SK-N-SH (cell line): Measurements from ENCODE around the gene DZIP3. TPM values are rescaled to one million over a fixed set of nuclear protein-coding genes. Genes with fewer than 3 reads are reported as not detected.
"Not testable (repeated sequence)": the region's sequence is repeated elsewhere in the genome, so short reads cannot be mapped to it uniquely, and the experiment has no call there.

Experiments
- CTCF ChIA-PET: fragments of 300-600, 350-600 bp; formaldehyde crosslinking; extraction: SDS; loops from one replicate; lab custom pipeline; 2021; lab: Yijun Ruan, JAX
- POLR2A ChIA-PET: fragments of 350-600 bp; sonication (Branson Sonifier 250); formaldehyde crosslinking; extraction: SDS; loops from one replicate; lab custom pipeline; 2020; ENCODE audit warnings: antibody characterized with exemption, inconsistent platforms; lab: Yijun Ruan, JAX
- DNase-seq: peaks from one replicate; pipeline ENCODE4 v3.0.0; 2012
- H2AFZ ChIP-seq: fragments of 200-600 bp; sonication (generic); 2 replicates; pipeline ENCODE4 v1.8.1; 2016; ENCODE audit warnings: antibody characterized with exemption, mild to moderate bottlenecking, low read depth
- H3F3A ChIP-seq: fragments of 200-600 bp; sonication (generic); replicated peaks from 2 replicates; pipeline ENCODE3; 2016; ENCODE audit warnings: antibody characterized with exemption, mild to moderate bottlenecking; ENCODE audit not compliant: insufficient read depth
- H3K27ac ChIP-seq, 2 experiments: fragments of 200-500 bp in 1 of 2; fragments of 200-600 bp in 1 of 2; sonication (Bioruptor generic) in 1 of 2; sonication (generic), shearing (Covaris generic) in 1 of 2; 2 replicates each; pipeline versions ENCODE4 v1.5.1 to v1.6.1; 2014 to 2016; ENCODE audit warnings: low read depth in 2 of 2, inconsistent platforms in 1 of 2, low read length in 1 of 2, mild to moderate bottlenecking in 1 of 2, mixed read lengths in 1 of 2
- H3K27me3 ChIP-seq: fragments of 200-600 bp; sonication (generic), shearing (Covaris generic); 2 replicates; pipeline ENCODE4 v1.6.1; 2016; ENCODE audit warnings: mixed run types; ENCODE audit not compliant: insufficient read depth
- H3K36me3 ChIP-seq, 2 experiments: fragments of 200-500 bp in 1 of 2; fragments of 200-600 bp in 1 of 2; sonication (Bioruptor generic) in 1 of 2; sonication (generic) in 1 of 2; replicated peaks in 1 of 2; 2 replicates each; pipeline versions ENCODE3 to v1.5.1; 2014 to 2016; ENCODE audit warnings: low read length in 1 of 2, mild to moderate bottlenecking in 1 of 2; ENCODE audit not compliant: insufficient read depth in 2 of 2, control insufficient read depth in 1 of 2
- H3K4me1 ChIP-seq, 2 experiments: fragments of 200-500 bp in 1 of 2; fragments of 200-600 bp in 1 of 2; sonication (Bioruptor generic) in 1 of 2; sonication (generic), shearing (Covaris generic) in 1 of 2; 2 replicates each; pipeline versions ENCODE4 v1.5.1 to v1.6.1; 2014 to 2016; ENCODE audit warnings: low read depth in 1 of 2, low read length in 1 of 2, mixed run types in 1 of 2; ENCODE audit not compliant: insufficient read depth in 2 of 2, control insufficient read depth in 1 of 2
- H3K4me2 ChIP-seq: fragments of 200-600 bp; sonication (generic), shearing (Covaris generic); 2 replicates; pipeline ENCODE4 v1.6.1; 2017; ENCODE audit warnings: mixed run types
- H3K4me3 ChIP-seq, 2 experiments: fragments of 200-500 bp in 1 of 2; fragments of 200-600 bp in 1 of 2; sonication (Bioruptor generic) in 1 of 2; sonication (generic), shearing (Covaris generic) in 1 of 2; 2 replicates each; pipeline versions ENCODE4 v1.5.1 to v1.8.1; 2014 to 2016; ENCODE audit warnings: low read depth in 2 of 2, inconsistent platforms in 1 of 2, low read length in 1 of 2, mild to moderate bottlenecking in 1 of 2, mixed read lengths in 1 of 2, moderate library complexity in 1 of 2
- H3K79me2 ChIP-seq: fragments of 200-600 bp; sonication (generic); 2 replicates; pipeline ENCODE4 v1.8.1; 2017; ENCODE audit warnings: mild to moderate bottlenecking; ENCODE audit not compliant: insufficient read depth
- H3K9ac ChIP-seq: fragments of 200-600 bp; sonication (generic); 2 replicates; pipeline ENCODE4 v1.6.1; 2017; ENCODE audit warnings: mixed run types
- H3K9me2 ChIP-seq: fragments of 200-600 bp; sonication (generic); 2 replicates; pipeline ENCODE4 v1.6.1; 2017; ENCODE audit warnings: mixed run types
- H3K9me3 ChIP-seq: fragments of 200-600 bp; sonication (generic); 2 replicates; pipeline ENCODE4 v1.6.1; 2017; ENCODE audit warnings: mixed run types, mild to moderate bottlenecking, moderate library complexity
- H4K20me1 ChIP-seq: fragments of 200-600 bp; sonication (generic); 2 replicates; pipeline ENCODE4 v1.6.1; 2017; ENCODE audit warnings: mild to moderate bottlenecking, mixed run types; ENCODE audit not compliant: insufficient read depth
- CHD2 ChIP-seq: fragments of 150-350 bp; IDR thresholded peaks from 2 replicates; pipeline ENCODE4 v1.6.1; 2018; ENCODE audit warnings: low read length; ENCODE audit not compliant: partially characterized antibody
- FOXJ3 ChIP-seq: sonication (generic); formaldehyde crosslinking; IDR thresholded peaks from 2 replicates; pipeline ENCODE4 v1.5.1; 2020; ENCODE audit warnings: mild to moderate bottlenecking, missing genetic modification reagents
- GABPA ChIP-seq: IDR thresholded peaks from 2 replicates; pipeline ENCODE4 v1.4.0; 2012; ENCODE audit warnings: low read depth, mild to moderate bottlenecking
- JUND ChIP-seq: IDR thresholded peaks from 2 replicates; pipeline ENCODE4 v1.4.0; 2012
- NFIC ChIP-seq: IDR thresholded peaks from 2 replicates; pipeline ENCODE4 v1.4.0; 2012; ENCODE audit warnings: borderline replicate concordance
- NRF1 ChIP-seq: IDR thresholded peaks from 2 replicates; pipeline ENCODE4 v1.6.1; 2012; ENCODE audit warnings: low read depth, mild to moderate bottlenecking, low read length
- PBX3 ChIP-seq: IDR thresholded peaks from 2 replicates; pipeline ENCODE4; 2012
- POLR2AphosphoS5 ChIP-seq: IDR thresholded peaks from 2 replicates; pipeline ENCODE4 v1.6.1; 2012; ENCODE audit warnings: low read depth, low read length
- RCOR1 ChIP-seq: fragments of 150-350 bp; IDR thresholded peaks from 2 replicates; pipeline ENCODE4 v1.6.1; 2017; ENCODE audit warnings: antibody characterized with exemption, low read length
- SIN3A ChIP-seq: IDR thresholded peaks from 2 replicates; pipeline ENCODE4 v1.6.1; 2012; ENCODE audit warnings: low read depth, mild to moderate bottlenecking, low read length, moderate library complexity, borderline replicate concordance
- TAF1 ChIP-seq: IDR thresholded peaks from 2 replicates; pipeline ENCODE4 v1.6.1; 2012; ENCODE audit warnings: low read depth, mild to moderate bottlenecking, low read length, moderate library complexity, borderline replicate concordance
- TCF12 ChIP-seq: IDR thresholded peaks from 2 replicates; pipeline ENCODE4 v1.4.0; 2012
- TEAD4 ChIP-seq: IDR thresholded peaks from 2 replicates; pipeline ENCODE4 v1.4.0; 2012; ENCODE audit warnings: mild to moderate bottlenecking, borderline replicate concordance; ENCODE audit not compliant: insufficient read depth
- USF1 ChIP-seq: IDR thresholded peaks from 2 replicates; pipeline ENCODE4 v1.4.0; 2012; ENCODE audit warnings: low read depth, borderline replicate concordance
- WGBS: methylation state at CpG from one replicate; pipeline ENCODE4 v1.1.6; 2017; ENCODE audit warnings: low lambda C conversion rate; 5-methylcytosine and 5-hydroxymethylcytosine counted together
- polyA plus RNA-seq, 3 experiments: library from polyadenylated mRNA; depleted of rRNA; stranded (reverse); fragments of >200 nt; gene quantifications; 2 replicates each; pipeline ENCODE4 v1.2.3, GENCODE V29; 2012

DZIP3 gene
- polyA plus RNA-seq, 1 of the 3 experiments (the other 2 are of a cell fraction) = 6.3 TPM

- POLR2A ChIA-PET = no interaction called here
- no peak for DNase-seq
- WGBS = 96% methylated on average over 1 of the region's 1 CpG
Measured at GRCh38 chr3:108610651-108611050, 21.1 kb downstream of the DZIP3 start.

GRCh38 chr3:108616090-108616489 lies 26.6 kb downstream of the DZIP3 start:
- POLR2A ChIA-PET, H3K27me3 ChIP-seq, H3K9me2 ChIP-seq, H4K20me1 ChIP-seq, H3K9me3 ChIP-seq, H3F3A ChIP-seq, H3K4me3 ChIP-seq, H3K79me2 ChIP-seq, H3K27ac ChIP-seq, H3K4me1 ChIP-seq, H2AFZ ChIP-seq, H3K4me2 ChIP-seq, H3K9ac ChIP-seq, DNase-seq: not testable (repeated sequence)
- CTCF ChIA-PET = interaction anchor here (1.0 to 1.7 kb wide), 2 partner anchors 11 to 299 kb away, joined by 3 read pairs; no protein-coding TSS in a partner anchor
- peaks cover 13 to 26% of the 10 kb centered on the region in 2 experiments for H3K36me3 ChIP-seq
- 97% methylated on average over 8 of the region's 8 CpGs for WGBS

More at GRCh38 chr3:108610651-108611050, 21.1 kb downstream of the DZIP3 start:
- H3K36me3 ChIP-seq = peaks cover 14 to 27% of the 10 kb centered on the region in 2 experiments
- no peak for TF ChIP-seq SIN3A
- TF ChIP-seq JUND = no peak
- no peak for TF ChIP-seq PBX3
- TF ChIP-seq TCF12 = no peak
- TF ChIP-seq NRF1 = no peak
- no peak for TF ChIP-seq USF1
- no peak for TF ChIP-seq NFIC
- no peak for TF ChIP-seq FOXJ3 (CRISPR knock-in tag)
- no peak for TF ChIP-seq TAF1
- TF ChIP-seq RCOR1 = no peak
- TF ChIP-seq GABPA = no peak
- no peak for TF ChIP-seq POLR2AphosphoS5
- no peak for TF ChIP-seq CHD2
- TF ChIP-seq TEAD4 = no peak
- H2AFZ ChIP-seq = no peak overlapping the region
- H3K27me3 ChIP-seq = no peaks in the 10 kb centered on the region
- H3K9me3 ChIP-seq = no peaks in the 10 kb centered on the region
- no peaks in the 10 kb centered on the region for H3K79me2 ChIP-seq
- H3K4me3 ChIP-seq = no peak overlapping the region
- no peaks in the 10 kb centered on the region for H4K20me1 ChIP-seq
- H3K4me2 ChIP-seq = no peak overlapping the region
- H3K27ac ChIP-seq = no peak overlapping the region
- no peak overlapping the region for H3K9ac ChIP-seq
- no peaks in the 10 kb centered on the region for H3K4me1 ChIP-seq
- CTCF ChIA-PET = interaction anchor here (1.4 kb wide), 1 partner anchor 116 kb away, joined by 3 read pairs; no protein-coding TSS in a partner anchor
- no peaks in the 10 kb centered on the region for H3F3A ChIP-seq
- H3K9me2 ChIP-seq = no peaks in the 10 kb centered on the region
